Measurements from ENCODE around the gene SPTB.

DNA sequence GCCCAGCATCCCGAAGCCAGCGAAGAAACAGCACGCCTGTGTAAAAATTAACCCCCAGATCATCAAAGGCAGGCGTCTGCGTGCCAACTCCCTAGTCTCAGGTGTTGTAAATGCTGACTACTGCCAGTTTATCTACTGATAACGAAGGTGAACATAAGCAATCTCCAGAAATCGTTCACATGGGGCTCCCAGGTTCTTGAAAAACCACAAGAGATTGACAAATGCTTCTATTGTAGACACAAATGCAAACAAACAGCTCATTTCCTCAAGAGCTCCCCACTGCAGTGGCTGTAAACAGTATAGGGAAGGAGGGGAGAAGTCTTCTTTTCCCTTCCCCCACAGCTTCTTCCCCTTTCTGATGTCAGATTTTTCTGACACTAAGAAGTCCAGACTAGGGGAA is 180.8 kb downstream of the SPTB start:
- TF ChIP-seq CTCF (IDR thresholded peaks at IDR 0.05) (no peak), POLR2A (IDR thresholded peaks at IDR 0.05) (no peak)
